Bronchial epithelial cell (primary cell): ENCODE results near the gene C1QL2. TPM values are rescaled to one million over a fixed set of nuclear protein-coding genes. Genes with fewer than 3 reads are reported as not detected.

ENCODE experiments used
- DNase-seq: peaks from one replicate; pipeline ENCODE4 v3.0.0-alpha.2; 2010; ENCODE audit warnings: low read depth
- FAIRE-seq: peaks from 2 replicates; lab custom pipeline; 2011; peaks lifted over from hg19 to GRCh38; lab: Jason Lieb, UNC
- H3K27me3 ChIP-seq: 2 replicates; pipeline ENCODE4 v1.5.1; 2011; ENCODE audit warnings: low read length; ENCODE audit not compliant: control insufficient read depth, insufficient read depth
- H3K36me3 ChIP-seq: 2 replicates; pipeline ENCODE4 v1.5.1; 2011; ENCODE audit warnings: low read length; ENCODE audit not compliant: control insufficient read depth, insufficient read depth
- H3K4me3 ChIP-seq: 2 replicates; pipeline ENCODE4 v1.5.1; 2011; ENCODE audit warnings: mild to moderate bottlenecking, low read depth, low read length, control low read depth
- CTCF ChIP-seq: IDR thresholded peaks from 2 replicates; pipeline ENCODE4 v1.5.1; 2011; ENCODE audit warnings: mild to moderate bottlenecking, moderate library complexity, low read length, control low read depth, inconsistent platforms; ENCODE audit not compliant: insufficient read depth, severe bottlenecking
- total RNA-seq: library from RNA; depleted of rRNA; stranded (reverse); fragments of >200 nt; gene quantifications from 2 replicates; pipeline ENCODE4 v1.2.1, GENCODE V29; 2014

The C1QL2 gene
- total RNA-seq, 1 donor from 2014 or later, result not detected

GRCh38 chr2:119108186-119108585, 50.4 kb downstream of the C1QL2 start:
- DNase-seq (no peak), FAIRE-seq (no peak)
- Histone ChIP-seq H3K27me3 (no peaks in the 10 kb centered on the region), H3K4me3 (no peak overlapping the region), H3K36me3 (no peaks in the 10 kb centered on the region)
- no peak for TF ChIP-seq CTCF

GRCh38 chr2:119106301-119106897, 52.2 kb downstream of the C1QL2 start:
- no peak for FAIRE-seq

More at GRCh38 chr2:119106301-119106897, 52.2 kb downstream of the C1QL2 start:
- no peak for TF ChIP-seq CTCF
- Histone ChIP-seq H3K27me3 (no peaks in the 10 kb centered on the region), H3K36me3 (no peaks in the 10 kb centered on the region), H3K4me3 (no peak overlapping the region)
- DNase-seq, result peak; percentile 20

Other genes with a start within 250 kb of the C1QL2 start
- 0.13 TPM in 1 of 2 replicates, not detected in the other for gene MARCO, start 216.6 kb downstream of the C1QL2 start, total RNA-seq
- gene STEAP3, start 65.1 kb upstream of the C1QL2 start, total RNA-seq, result 8.1 and 11.8 TPM in 2 replicates
- gene C2orf76, start 208.1 kb upstream of the C1QL2 start, total RNA-seq, result 4.7 and 12.3 TPM in 2 replicates
- gene DBI, start 208.2 kb upstream of the C1QL2 start, total RNA-seq, result 75.3 and 98.1 TPM in 2 replicates